HG03108 (cell line): ENCODE results near the gene FARS2.
A peak's percentile ranks its signal among the peaks of the same experiment; 100 is the strongest.

Experiments used
- ATAC-seq: cut with Tn5 transposase; IDR thresholded peaks from one replicate; pipeline ENCODE4 v1.9.1; 2021; ENCODE audit warnings: moderate library complexity; ENCODE audit not compliant: unreplicated experiment

FARS2 gene

GRCh38 chr6:5493806-5494205 is 232.5 kb downstream of the FARS2 start:
- ATAC-seq = no peak

DNA sequence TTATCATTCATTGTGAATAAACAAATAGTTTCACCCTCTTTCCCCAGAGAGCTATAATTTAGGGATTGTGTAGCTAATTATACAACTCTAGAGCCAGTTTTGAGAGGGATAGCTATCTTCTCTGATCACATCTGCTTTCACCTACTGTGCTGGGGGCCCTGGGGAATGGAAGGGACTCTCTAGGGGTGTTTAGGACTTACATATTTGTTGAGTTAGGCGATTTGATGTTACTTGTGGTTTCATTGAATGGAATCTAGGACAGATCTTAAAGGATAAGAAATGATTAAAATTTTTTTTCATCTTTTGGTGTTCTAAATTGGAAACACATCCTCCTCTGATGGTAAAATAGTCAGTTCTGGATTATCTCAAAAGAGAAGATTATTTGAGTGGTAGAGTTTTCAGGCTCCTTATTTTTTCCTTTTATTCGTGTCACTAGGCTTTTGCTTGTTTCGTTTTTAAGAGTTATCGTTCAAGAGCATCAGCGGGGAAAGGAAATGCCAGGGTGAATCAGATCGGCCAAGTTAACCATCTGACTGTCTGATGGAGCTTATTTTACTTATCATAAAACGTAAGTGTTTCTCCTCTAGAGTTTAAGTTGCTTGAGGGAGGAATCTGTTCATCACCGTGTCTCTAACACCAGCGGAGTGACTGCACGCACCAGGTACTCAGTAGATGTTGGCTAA is 236.7 kb downstream of the FARS2 start:
- ATAC-seq = no peak

GRCh38 chr6:5498579-5498899 is 237.2 kb downstream of the FARS2 start:
- ATAC-seq = no peak

DNA sequence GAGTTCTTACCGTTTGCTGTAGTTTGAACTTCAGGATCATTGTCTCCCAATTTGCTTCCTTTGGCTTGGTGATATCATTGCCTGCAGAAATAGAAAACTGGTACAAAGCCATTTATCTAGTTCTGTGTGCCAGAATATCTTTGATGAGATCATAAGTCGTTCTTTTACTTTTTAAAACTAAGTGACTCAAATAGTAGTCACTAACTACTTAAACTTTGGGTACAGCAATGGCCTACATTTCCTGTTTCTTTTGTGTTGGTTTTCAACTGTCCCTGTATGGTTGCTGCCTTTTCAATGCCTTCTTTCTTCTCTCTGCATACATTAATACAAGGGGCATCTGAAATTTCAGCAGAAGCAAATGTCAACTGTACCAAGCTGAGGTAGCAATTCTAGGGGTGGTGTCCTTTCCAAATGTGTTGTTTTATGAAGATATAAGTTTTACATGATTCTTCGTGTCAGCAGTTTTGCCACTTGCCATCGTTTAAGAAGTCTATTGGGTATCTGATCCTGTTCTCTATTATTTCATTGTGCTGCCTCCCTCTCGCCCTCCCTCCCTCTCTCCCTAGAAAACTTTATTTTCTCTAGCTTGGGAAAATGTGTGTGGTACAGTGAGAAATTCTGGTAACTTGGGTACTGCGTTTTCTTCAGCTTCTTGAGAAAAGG is 238.5 kb downstream of the FARS2 start:
- ATAC-seq = no peak

DNA sequence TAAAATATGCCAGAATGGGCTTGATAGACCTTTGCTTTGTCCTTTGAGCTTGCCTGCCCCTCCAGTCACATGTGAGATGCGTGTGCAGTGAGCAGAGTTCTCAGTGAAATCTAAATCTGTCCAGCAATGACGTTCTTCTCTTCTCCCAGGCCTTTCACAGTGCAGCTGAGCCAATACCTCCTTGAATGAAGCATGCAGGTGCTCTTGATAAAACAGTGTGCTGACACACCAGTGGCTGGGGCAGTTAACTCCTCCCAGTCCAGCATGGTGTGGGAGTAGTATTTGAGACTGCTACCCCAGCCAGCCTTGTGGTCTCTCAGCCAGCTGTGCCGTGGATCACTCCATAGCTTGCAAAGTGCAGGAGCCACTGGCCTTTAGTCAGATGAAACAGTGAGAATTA is 240.5 kb downstream of the FARS2 start:
- no peak for ATAC-seq

DNA sequence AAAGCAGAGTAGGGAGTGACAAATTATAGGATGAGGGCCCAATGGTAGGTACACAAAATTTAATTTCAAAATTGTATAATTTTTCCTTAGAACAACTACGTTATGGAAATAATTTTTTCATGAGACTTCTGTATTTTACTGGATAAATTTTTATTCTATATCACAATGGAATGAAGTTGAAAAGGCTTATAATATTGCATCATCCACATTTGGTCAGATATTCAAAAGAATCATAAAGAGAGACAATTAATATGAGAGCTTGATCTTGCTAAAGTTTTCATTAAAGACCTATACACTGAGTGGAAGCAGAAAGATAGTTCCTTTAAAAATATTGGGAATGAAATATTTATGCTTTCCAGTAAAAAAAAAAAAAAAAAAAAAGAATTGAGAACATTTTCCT is 242.8 kb downstream of the FARS2 start:
- no peak for ATAC-seq

DNA sequence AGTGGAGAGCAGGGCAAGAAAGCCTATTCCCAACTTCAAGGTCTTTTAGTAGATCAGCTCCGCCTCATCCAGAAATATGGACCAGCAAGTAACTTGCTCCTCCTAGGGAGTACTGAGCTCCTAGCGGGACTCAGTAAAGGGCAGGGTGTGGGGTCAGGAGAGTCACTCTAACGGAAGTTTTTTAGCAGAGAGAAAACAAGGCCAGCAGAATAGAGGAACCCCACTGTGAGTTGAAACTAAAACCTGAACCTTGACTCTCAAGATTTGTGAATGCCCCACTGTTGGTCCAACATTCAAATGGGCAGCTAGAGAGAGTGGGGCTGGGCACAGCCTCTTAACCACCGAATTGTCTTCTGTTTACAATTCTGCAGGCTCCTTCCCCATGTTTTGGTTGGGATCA is 244.8 kb downstream of the FARS2 start:
- peak; percentile 32 for ATAC-seq

GRCh38 chr6:5506597-5506996 is 245.3 kb downstream of the FARS2 start:
- peak; percentile 27 for ATAC-seq

DNA sequence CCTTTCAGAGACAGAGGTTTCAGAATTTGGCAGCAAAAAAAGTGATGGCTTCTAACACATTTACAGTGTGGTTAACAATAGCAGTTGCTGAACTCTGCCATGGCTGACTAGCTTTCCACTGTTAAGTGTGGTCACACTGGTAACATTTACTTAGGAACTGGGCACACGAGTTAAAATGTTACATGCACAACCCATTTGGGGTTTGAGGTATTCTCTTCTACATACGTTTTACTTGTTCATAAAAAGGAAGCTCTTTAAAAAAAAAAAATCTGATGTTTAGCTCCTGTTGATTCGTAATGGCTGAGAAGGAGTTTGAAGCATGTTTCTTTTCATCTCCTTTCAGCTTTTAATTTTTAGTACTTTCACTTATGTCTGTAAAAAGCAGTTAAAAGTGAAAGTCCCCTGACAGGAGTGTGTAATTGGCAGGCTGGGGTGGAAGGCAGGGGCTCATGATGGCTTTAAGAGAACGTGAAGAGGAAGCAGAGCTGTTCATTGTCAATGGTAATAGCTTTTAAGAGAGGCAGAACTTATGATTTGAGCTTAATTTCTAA is 245.9 kb downstream of the FARS2 start:
- ATAC-seq = peak; percentile 81

DNA sequence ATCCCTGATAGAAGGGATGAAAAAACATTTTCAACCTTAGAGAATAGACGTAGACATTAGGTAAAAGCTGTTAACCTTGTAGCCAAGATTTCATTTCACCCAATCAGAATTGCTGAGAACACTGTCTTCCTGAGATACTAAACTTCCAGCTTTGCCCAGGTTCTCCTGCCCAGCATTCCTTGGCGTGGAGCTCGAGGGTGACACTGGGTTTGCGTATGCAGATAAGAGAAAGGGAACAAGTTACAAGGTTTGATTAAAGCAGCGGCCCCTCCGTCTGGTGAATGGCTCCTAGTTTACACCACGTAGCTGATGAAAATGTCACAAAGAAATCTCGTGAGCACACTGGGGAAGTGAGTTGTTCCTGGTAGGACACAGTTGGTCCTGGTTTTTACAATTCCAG is 247.8 kb downstream of the FARS2 start:
- no peak for ATAC-seq

DNA sequence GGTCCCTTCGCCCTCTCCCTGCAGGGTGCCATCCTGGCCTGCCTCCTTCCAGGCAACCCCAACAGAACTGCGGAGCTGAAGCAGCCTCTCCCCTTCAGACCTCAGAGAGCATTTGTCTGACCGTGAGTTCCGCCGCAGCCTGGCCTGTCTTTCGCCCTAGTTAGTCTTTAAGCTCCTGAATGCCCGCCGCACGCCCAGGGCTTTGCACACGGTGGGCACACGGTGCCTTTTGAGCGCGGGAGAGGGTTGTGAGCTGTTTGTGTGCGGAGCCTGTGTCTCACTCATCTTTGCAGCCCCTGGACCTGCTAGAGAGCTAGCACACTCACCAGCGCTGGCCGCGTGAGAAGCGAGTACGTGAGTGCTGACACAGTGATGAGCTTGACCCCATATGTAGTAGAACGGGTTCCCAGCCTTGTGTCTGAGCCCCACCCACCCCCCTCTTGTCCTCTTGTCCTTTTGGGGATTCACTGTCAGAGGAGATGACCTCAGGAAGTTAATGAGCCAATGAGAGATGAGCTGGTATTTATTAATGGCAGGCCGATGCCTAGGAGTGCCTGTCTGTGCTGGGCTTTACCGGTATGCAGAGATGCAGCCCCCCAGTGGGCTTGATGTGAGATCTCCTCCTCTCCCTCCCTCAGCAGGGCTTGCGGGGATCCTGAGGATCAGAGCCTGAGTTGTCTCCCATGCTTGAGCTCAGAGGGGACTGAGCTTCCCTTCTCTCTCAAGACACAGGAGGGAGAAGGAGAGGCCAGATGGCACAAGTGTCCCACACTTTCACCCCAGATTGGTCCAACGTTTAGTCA is 249.2 kb downstream of the FARS2 start:
- ATAC-seq = no peak

DNA sequence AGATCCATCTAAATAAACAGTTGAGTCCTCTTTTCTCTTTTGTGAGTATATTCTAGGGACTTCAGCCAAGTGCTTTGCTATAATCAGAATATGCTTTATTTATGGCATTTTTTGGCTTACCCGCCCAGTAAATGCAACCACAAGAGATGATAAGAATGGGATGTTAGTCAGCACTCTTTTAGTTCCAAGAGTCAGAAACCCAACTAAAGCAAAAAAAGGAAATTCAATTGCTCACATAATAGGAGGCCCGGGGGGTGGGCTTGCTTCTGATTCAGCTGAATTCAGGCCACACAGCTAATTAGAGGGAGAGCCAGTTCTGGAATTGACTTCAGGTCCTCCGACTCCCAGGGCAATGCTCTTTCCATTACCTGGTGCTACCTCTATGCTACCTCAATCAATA is 250.6 kb downstream of the FARS2 start:
- no peak for ATAC-seq

GRCh38 chr6:5512422-5512821 is 251.1 kb downstream of the FARS2 start:
- ATAC-seq = no peak

- ATAC-seq = no peak
These were observed 252.1 kb downstream of the FARS2 start for GRCh38 chr6:5513408-5513807.

GRCh38 chr6:5514353-5514752 is 253.0 kb downstream of the FARS2 start:
- ATAC-seq = no peak

- no peak for ATAC-seq
These were observed 253.9 kb downstream of the FARS2 start for GRCh38 chr6:5515200-5515599.

GRCh38 chr6:5516036-5516435 is 254.7 kb downstream of the FARS2 start:
- ATAC-seq = no peak

GRCh38 chr6:5517796-5518195 is 256.5 kb downstream of the FARS2 start:
- ATAC-seq = no peak

DNA sequence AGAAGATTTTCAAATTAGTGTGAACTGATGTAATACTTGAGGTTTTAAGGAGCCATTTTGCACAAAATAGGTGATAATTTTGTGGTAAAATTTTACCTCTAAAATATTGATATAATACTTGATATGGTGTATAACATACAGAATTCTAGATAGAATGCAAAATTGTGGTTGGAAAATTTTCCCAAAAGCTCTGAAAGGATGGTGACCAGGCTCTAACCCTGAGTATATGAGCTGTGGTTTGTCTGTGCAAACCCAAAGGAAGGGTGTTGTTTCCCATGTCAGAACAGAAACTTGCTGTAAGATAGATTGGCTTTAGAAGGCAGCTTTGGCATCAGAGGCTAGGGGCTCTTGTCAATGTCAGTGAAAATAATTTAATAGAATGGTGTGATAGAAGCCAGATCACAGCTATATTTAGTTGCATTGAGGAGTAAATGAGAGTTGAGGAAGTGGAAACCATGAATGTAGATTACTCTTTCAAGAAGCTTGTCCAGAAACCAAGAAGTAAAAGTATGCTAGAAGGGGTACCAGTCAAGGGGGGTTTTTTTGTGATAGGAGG is 257.7 kb downstream of the FARS2 start:
- ATAC-seq = no peak

GRCh38 chr6:5520796-5521195 is 259.5 kb downstream of the FARS2 start:
- no peak for ATAC-seq

DNA sequence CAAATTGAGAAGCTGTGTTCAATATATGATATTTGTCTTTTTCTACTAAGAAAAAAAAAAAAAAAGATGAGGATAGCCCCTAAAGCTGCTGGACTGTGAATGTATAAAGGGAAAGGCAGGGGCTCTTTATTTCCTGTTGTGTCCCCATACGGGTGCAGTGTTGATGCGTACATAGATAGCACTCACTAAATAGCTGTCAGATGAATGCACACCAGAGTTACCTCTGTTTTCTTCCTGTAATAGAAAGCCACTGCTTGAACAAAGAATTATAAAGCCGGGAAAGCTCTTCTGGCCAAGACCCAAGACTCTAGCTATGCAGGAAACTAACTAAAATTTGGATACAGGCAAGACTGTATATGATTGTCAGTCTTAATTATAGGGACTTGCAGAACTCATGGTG is 260.0 kb downstream of the FARS2 start:
- ATAC-seq = no peak

- ATAC-seq = no peak
These were observed 260.8 kb downstream of the FARS2 start for GRCh38 chr6:5522147-5522546.
